HepG2 (cell line): ENCODE data around the gene TRMT10C. TPM values are rescaled to one million over a fixed set of nuclear protein-coding genes. Genes with fewer than 3 reads are reported as not detected.
A peak's percentile ranks its signal among the peaks of the same experiment; 100 is the strongest.

Experiments
- ADNP ChIP-seq: sonication (generic); formaldehyde crosslinking; IDR thresholded peaks from 2 replicates; pipeline ENCODE4 v1.4.0; 2020; ENCODE audit warnings: missing genetic modification reagents
- ARID2 ChIP-seq: sonication (generic); formaldehyde crosslinking; IDR thresholded peaks from 2 replicates; pipeline ENCODE4 v1.8.1; 2022; ENCODE audit warnings: mild to moderate bottlenecking, missing genetic modification reagents, borderline replicate concordance
- ISX ChIP-seq: sonication (generic); formaldehyde crosslinking; conservative IDR thresholded peaks from 2 replicates; pipeline ENCODE4 v1.5.0; 2020; ENCODE audit warnings: missing genetic modification reagents
- KMT2A ChIP-seq: sonication (generic); formaldehyde crosslinking; IDR thresholded peaks from 2 replicates; pipeline ENCODE4 v1.4.0; 2020; ENCODE audit warnings: missing genetic modification reagents
- MAFF ChIP-seq: IDR thresholded peaks from 2 replicates; pipeline ENCODE4 v1.6.1; 2011; ENCODE audit warnings: low read depth, low read length, improper control_type of control experiment
- MAZ ChIP-seq, 2 experiments: sonication (generic) in 1 of 2; formaldehyde crosslinking in 1 of 2; IDR thresholded peaks; 2 replicates each; pipeline versions ENCODE4 v1.5.0 to v1.6.1; 2012 to 2020; ENCODE audit warnings: low read depth in 2 of 2, mild to moderate bottlenecking in 2 of 2, borderline replicate concordance in 1 of 2, improper control_type of control experiment in 1 of 2, low read length in 1 of 2, missing genetic modification reagents in 1 of 2, moderate library complexity in 1 of 2
- MLXIP ChIP-seq: sonication (generic); formaldehyde crosslinking; IDR thresholded peaks from 2 replicates; pipeline ENCODE4 v1.9.0; 2021; ENCODE audit warnings: missing genetic modification reagents, borderline replicate concordance
- SMARCC2 ChIP-seq: fragments of 450-650 bp; IDR thresholded peaks from 2 replicates; pipeline ENCODE4 v1.6.1; 2017; ENCODE audit warnings: antibody characterized with exemption, mild to moderate bottlenecking
- SNAI1 ChIP-seq: sonication (generic); formaldehyde crosslinking; IDR thresholded peaks from 2 replicates; pipeline ENCODE4 v1.5.0; 2020; ENCODE audit warnings: mild to moderate bottlenecking, missing genetic modification reagents, borderline replicate concordance
- TARDBP ChIP-seq: sonication (generic); formaldehyde crosslinking; IDR thresholded peaks from 2 replicates; pipeline ENCODE4 v1.8.0; 2022; ENCODE audit warnings: mild to moderate bottlenecking, missing genetic modification reagents
- YY1 ChIP-seq: IDR thresholded peaks from 2 replicates; pipeline ENCODE4 v1.6.1; 2011; ENCODE audit warnings: low read length, low read depth, moderate library complexity, mild to moderate bottlenecking; ENCODE audit not compliant: insufficient read depth, insufficient replicate concordance
- ZBTB4 ChIP-seq: sonication (generic); formaldehyde crosslinking; IDR thresholded peaks from 2 replicates; pipeline ENCODE4 v1.4.0; 2020; ENCODE audit warnings: missing genetic modification reagents, mild to moderate bottlenecking, borderline replicate concordance
- ZNF3 ChIP-seq: IDR thresholded peaks from 2 replicates; pipeline ENCODE4 v1.7.0; 2017; ENCODE audit warnings: inconsistent platforms
- ZNF558 ChIP-seq: sonication (generic); formaldehyde crosslinking; IDR thresholded peaks from 2 replicates; pipeline ENCODE4 v1.9.0; 2022; ENCODE audit warnings: mild to moderate bottlenecking, missing genetic modification reagents, borderline replicate concordance
- ZNF615 ChIP-seq: sonication (generic); formaldehyde crosslinking; IDR thresholded peaks from 2 replicates; pipeline ENCODE4 v1.5.0; 2020; ENCODE audit warnings: mild to moderate bottlenecking, missing genetic modification reagents, borderline replicate concordance
- ZNF816 ChIP-seq: sonication (generic); formaldehyde crosslinking; IDR thresholded peaks from 2 replicates; pipeline ENCODE4 v1.8.0; 2022; ENCODE audit warnings: missing genetic modification reagents, mild to moderate bottlenecking, borderline replicate concordance
- polyA plus RNA-seq, 8 experiments: library from polyadenylated mRNA; depleted of rRNA in 3 of 8; stranded (reverse) in 7 of 8; unstranded in 1 of 8; fragments of >200 nt; fragmentation: Illumina TruSeq in 4 of 8; extraction: Trizol in 4 of 8; gene quantifications; 2 replicates each; pipeline versions ENCODE4 v1.2.1 to v1.2.3, GENCODE V29; 2011 to 2016; ENCODE audit warnings: low read depth in 4 of 8, missing spikeins in 1 of 8, mixed read lengths in 1 of 8; ENCODE audit not compliant: insufficient read depth in 1 of 8
- total RNA-seq, 5 experiments: library from RNA; depleted of rRNA; stranded (reverse); fragments of >200 nt; fragmentation: Illumina TruSeq; extraction: Trizol; gene quantifications; 2 replicates each; pipeline ENCODE4 v1.2.3, GENCODE V29; 2016; ENCODE audit warnings: low read depth in 1 of 5
- TF ChIP-seq, protein P1 (sequence below): sonication (generic); formaldehyde crosslinking; IDR thresholded peaks from 2 replicates; pipeline ENCODE4 v1.4.0; 2020; ENCODE audit warnings: mild to moderate bottlenecking, missing genetic modification reagents
- TF ChIP-seq, protein P2 (sequence below): sonication (generic); formaldehyde crosslinking; IDR thresholded peaks from 2 replicates; pipeline ENCODE4 v1.4.0; 2020; ENCODE audit warnings: missing genetic modification reagents, borderline replicate concordance

The TRMT10C gene
- total and polyA plus RNA-seq, 2 of the 13 experiments (the other 11 are each of a cell fraction or from before 2014, with no cell fraction given): 10.8 to 39.2 TPM

DNA sequence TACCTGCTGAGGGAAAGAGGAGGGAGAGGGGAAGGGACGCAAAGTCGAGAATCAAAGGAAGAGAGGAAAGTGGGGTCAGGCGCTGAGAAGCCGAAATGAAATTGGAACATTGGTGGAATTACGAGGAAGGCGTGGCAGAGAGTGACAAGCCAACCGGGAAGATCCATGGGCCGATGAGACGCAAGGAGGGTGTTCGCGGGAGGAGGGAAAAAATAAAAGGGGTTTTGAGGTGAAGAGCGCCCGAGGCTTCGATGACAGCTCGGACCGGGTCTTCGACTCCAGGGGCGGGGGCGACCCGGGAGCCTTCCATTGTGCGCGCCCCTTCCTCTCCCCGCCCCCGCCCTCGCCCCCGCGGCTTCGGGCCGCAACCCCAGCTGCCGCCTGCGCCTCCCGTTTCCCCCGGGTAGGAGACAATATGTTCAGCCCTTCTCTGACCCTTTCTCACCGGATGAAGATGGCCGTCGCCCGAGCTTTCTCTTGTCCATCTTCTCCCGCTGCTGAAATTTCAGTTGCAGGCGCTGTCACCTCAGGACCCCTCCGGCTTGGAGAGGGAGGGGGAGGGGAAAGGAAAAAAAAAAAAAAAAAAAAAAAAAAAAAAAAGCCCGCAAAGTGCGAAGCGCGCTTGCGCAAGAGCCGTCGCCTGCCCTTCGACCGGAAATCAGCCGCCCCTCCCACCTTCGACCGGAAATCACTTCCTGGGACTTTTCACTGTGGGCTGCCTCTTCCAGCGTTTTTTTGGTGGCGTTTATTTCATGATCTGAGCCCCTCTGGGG is 48.8 kb upstream of the TRMT10C start, which contains the start of gene SENP7 (continued):
- TF ChIP-seq ZBTB4 (CRISPR knock-in tag): no peak
- peak; percentile 42; the same call in 1 of the 2 replicates for TF ChIP-seq SNAI1
- 0 out of 2 replicates have a peak, but pooled peaks have one; percentile 76 for TF ChIP-seq ZNF816 (CRISPR knock-in tag)
- no peak for TF ChIP-seq ZNF3 (CRISPR knock-in tag)
- peak; percentile 15; the same call in 1 of the 2 replicates for TF ChIP-seq KMT2A (CRISPR knock-in tag)
- 0 out of 2 replicates have a peak, but pooled peaks have one; percentile 47 for TF ChIP-seq MLXIP (CRISPR knock-in tag)
- TF ChIP-seq MAFF: no peak
- TF ChIP-seq, protein P1, sequence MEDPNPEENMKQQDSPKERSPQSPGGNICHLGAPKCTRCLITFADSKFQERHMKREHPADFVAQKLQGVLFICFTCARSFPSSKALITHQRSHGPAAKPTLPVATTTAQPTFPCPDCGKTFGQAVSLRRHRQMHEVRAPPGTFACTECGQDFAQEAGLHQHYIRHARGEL (CRISPR knock-in tag): no peak
- TF ChIP-seq YY1: peak; percentile 84
- TF ChIP-seq SMARCC2: no peak
- TF ChIP-seq, protein P2, sequence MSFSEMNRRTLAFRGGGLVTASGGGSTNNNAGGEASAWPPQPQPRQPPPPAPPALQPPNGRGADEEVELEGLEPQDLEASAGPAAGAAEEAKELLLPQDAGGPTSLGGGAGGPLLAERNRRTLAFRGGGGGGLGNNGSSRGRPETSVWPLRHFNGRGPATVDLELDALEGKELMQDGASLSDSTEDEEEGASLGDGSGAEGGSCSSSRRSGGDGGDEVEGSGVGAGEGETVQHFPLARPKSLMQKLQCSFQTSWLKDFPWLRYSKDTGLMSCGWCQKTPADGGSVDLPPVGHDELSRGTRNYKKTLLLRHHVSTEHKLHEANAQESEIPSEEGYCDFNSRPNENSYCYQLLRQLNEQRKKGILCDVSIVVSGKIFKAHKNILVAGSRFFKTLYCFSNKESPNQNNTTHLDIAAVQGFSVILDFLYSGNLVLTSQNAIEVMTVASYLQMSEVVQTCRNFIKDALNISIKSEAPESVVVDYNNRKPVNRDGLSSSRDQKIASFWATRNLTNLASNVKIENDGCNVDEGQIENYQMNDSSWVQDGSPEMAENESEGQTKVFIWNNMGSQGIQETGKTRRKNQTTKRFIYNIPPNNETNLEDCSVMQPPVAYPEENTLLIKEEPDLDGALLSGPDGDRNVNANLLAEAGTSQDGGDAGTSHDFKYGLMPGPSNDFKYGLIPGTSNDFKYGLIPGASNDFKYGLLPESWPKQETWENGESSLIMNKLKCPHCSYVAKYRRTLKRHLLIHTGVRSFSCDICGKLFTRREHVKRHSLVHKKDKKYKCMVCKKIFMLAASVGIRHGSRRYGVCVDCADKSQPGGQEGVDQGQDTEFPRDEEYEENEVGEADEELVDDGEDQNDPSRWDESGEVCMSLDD (CRISPR knock-in tag): no peak
- TF ChIP-seq ADNP (CRISPR knock-in tag): no peak
- peak; percentile 64; the same call in 1 of the 2 replicates for TF ChIP-seq TARDBP (CRISPR knock-in tag)
- no peak for TF ChIP-seq MAZ (IDR thresholded peaks at IDR 0.05; ENCODE audit: borderline replicate concordance, low read depth, low read length)
- TF ChIP-seq MAZ (CRISPR knock-in tag; IDR thresholded peaks at IDR 0.05; ENCODE audit: low read depth): 0 out of 2 replicates have a peak, but pooled peaks have one; percentile 17
- TF ChIP-seq ARID2 (CRISPR knock-in tag): peak; percentile 83; the same call in 1 of the 2 replicates
- 0 out of 2 replicates have a peak, but pooled peaks have one; percentile 37 for TF ChIP-seq ISX (CRISPR knock-in tag)
- 0 out of 2 replicates have a peak, but pooled peaks have one; percentile 54 for TF ChIP-seq ZNF558 (CRISPR knock-in tag)
- TF ChIP-seq ZNF615 (CRISPR knock-in tag): no peak
